Stimulated activated effector memory CD8-positive, alpha-beta T cell treated with anti-CD3 and anti-CD28 coated beads, Interleukin-12 subunit alpha, Interleukin-12 subunit beta, amount 100 ng/mL, for 72 hours (primary cell): ENCODE measurements around the gene ZFYVE1.

ENCODE experiments used
- ATAC-seq: fragments of 150-1000 bp; cut with Tn5 transposase; 2 replicates; pipeline ENCODE4 v1.10.0; 2021
- DNase-seq, 2 donors: peaks; one replicate each; pipeline ENCODE4 v3.0.0; 2021 to 2022; ENCODE audit warnings: low spot score in 2 of 2
- H3K27ac Mint-ChIP-seq: one replicate; pipeline ENCODE4 v1.8.0; 2022; ENCODE audit warnings: mild to moderate bottlenecking, mixed read lengths
- H3K36me3 Mint-ChIP-seq: one replicate; pipeline ENCODE4 v1.8.0; 2022; ENCODE audit warnings: mild to moderate bottlenecking, mixed read lengths
- H3K4me1 Mint-ChIP-seq: one replicate; pipeline ENCODE4 v1.8.0; 2022; ENCODE audit warnings: mixed read lengths
- H3K4me3 Mint-ChIP-seq: one replicate; pipeline ENCODE4 v1.8.0; 2022; ENCODE audit warnings: mild to moderate bottlenecking, mixed read lengths
- H3K9me3 Mint-ChIP-seq: one replicate; pipeline ENCODE4 v1.8.0; 2022; ENCODE audit warnings: mixed read lengths

The ZFYVE1 gene

GRCh38 chr14:72925815-72926291 is 101.1 kb downstream of the ZFYVE1 start:
- peak overlapping the region; percentile 90 for H3K27ac Mint-ChIP-seq
- H3K4me1 Mint-ChIP-seq, result peaks cover 6% of the 10 kb centered on the region
- no peaks in the 10 kb centered on the region for H3K36me3 Mint-ChIP-seq
- no peaks in the 10 kb centered on the region for H3K9me3 Mint-ChIP-seq
- ATAC-seq (peak; percentile 42), DNase-seq (no peak)
- peak overlapping the region; percentile 86 for H3K4me3 Mint-ChIP-seq

- DNase-seq, result no peak
- ATAC-seq, result no peak
- Mint-ChIP-seq H3K4me1 (peaks cover 6% of the 10 kb centered on the region), H3K4me3 (peak overlapping the region; percentile 86), H3K9me3 (no peaks in the 10 kb centered on the region), H3K27ac (peak overlapping the region; percentile 90), H3K36me3 (no peaks in the 10 kb centered on the region)
These were observed 101.6 kb downstream of the ZFYVE1 start for GRCh38 chr14:72925171-72925759.

GRCh38 chr14:72924337-72924736 is 102.6 kb downstream of the ZFYVE1 start:
- ATAC-seq (no peak), DNase-seq (no peak)
- Mint-ChIP-seq H3K9me3 (no peaks in the 10 kb centered on the region), H3K4me3 (no peak overlapping the region), H3K4me1 (peaks cover 6% of the 10 kb centered on the region), H3K36me3 (no peaks in the 10 kb centered on the region), H3K27ac (no peak overlapping the region)

GRCh38 chr14:72921396-72921795 is 105.5 kb downstream of the ZFYVE1 start:
- no peak overlapping the region for H3K27ac Mint-ChIP-seq

DNA sequence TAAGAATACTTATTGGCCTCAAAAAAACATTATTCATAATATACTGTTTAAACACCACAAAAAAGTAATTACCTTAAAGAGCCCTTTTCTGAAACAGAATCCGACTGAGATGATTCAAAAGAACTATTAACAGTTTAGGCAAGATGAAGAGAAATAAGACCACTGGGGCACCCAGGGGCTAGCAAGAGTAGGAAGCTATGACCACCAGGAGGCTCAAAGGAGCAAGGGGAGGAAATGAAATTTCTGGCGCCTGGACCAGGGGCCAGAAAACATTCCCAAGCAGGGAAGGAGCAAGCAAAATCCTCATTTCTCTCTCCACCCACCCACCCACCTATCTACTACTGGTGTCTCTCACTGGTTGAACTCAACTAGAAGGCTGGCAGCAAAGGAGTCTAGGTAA is 106.9 kb downstream of the ZFYVE1 start:
- Mint-ChIP-seq H3K4me3 (no peak overlapping the region), H3K27ac (no peak overlapping the region), H3K36me3 (no peaks in the 10 kb centered on the region), H3K4me1 (no peaks in the 10 kb centered on the region), H3K9me3 (no peaks in the 10 kb centered on the region)
- DNase-seq, result no peak
- ATAC-seq, result no peak

More at GRCh38 chr14:72921396-72921795, 105.5 kb downstream of the ZFYVE1 start:
- DNase-seq (no peak), ATAC-seq (no peak)
- H3K4me3 Mint-ChIP-seq, result no peak overlapping the region
- H3K4me1 Mint-ChIP-seq, result peaks cover 6% of the 10 kb centered on the region
- H3K36me3 Mint-ChIP-seq, result no peaks in the 10 kb centered on the region
- no peaks in the 10 kb centered on the region for H3K9me3 Mint-ChIP-seq
